NK-92 treated with Interleukin-12 subunit alpha and Interleukin-12 subunit beta, amount 100 ng/mL, for 24 hours (cell line): ENCODE data around the gene PHF11.

Experiments
- DNase-seq: peaks from one replicate; lab custom pipeline; 2025; lab: John Stamatoyannopoulos, UW

Gene PHF11

GRCh38 chr13:49498206-49498605 lies 2.5 kb downstream of the PHF11 start:
- DNase-seq, result no peak

GRCh38 chr13:49499889-49500660 lies 4.3 kb downstream of the PHF11 start:
- DNase-seq, result no peak

DNA sequence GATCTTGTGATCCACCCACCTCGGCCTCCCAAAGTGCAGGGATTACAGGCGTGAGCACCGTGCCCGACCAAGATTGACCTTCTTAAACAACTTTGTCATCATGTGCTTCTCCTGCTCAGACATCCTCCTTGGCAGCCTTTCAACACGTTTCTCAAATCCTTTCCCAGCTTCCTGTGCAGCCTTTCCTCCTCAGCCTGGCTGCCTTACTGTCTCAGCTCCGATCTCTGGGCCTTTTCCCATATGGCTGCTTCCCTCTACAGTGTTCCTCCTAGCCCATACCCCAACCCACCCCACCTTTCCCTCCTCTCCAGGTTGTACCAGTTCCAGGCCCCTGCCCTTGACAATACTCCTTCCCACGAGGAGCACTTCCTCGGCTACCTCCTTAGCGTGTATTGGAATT lies 7.2 kb downstream of the PHF11 start:
- DNase-seq, result no peak

- DNase-seq, result no peak
Measured at GRCh38 chr13:49503951-49504350, 8.2 kb downstream of the PHF11 start.

DNA sequence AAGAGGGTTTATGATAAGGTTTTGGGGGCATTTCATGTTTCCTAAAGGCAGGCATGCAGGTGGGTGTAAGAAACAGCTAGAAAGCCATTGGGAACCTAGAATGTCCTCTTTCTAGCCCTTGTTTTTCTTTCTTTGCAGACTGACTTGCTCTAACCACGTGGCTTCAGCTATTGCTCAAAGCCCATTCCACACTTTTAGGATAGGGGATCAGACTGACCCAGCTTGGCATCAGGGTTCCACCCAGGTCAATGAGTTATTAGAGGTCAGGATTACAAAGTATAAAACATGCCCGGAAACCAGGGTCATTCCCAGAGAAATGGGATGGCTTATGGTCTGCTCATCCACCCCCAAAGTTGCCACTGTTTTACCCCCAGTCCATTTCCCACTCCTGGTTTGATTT lies 16.8 kb downstream of the PHF11 start:
- DNase-seq, result no peak

DNA sequence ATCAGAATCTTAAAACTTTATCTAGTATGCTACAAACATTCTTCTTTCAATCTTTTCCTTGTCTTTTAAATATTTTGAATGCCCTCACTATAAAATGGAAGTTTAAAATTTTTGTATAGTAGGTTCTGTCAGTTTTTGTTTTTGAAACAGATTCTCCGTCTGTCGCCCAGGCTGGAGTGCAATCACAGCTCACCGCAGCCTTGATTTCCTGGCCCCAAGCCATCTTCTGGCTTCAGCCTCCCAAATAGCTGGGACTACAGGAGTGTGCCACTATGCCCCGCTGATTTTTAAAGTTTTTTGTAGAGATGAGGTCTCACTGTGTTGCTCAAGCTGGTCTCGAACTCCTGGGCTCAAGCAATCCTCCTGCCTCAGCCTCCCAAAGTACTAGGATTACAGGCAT lies 20.7 kb downstream of the PHF11 start:
- DNase-seq, result no peak

DNA sequence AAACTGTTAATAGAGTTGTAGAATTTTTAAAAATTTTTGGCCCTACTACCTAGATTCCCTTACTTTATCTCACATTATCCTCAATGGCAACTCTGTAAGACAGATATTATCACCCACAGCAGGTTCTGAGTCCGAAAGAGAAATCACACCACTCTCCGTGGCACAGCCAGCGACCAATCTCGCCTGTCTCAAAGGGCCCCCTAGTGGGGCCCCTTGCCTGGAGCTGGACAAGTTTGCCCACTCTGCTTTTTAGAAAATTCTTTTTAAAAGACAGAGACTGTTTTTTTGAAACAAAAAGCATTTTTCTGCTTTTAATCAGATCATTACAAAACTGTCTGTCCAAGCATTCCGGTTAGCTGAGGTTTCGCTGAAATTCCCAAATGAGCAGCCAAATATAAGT lies 21.7 kb downstream of the PHF11 start:
- no peak for DNase-seq

GRCh38 chr13:49521224-49521623 lies 25.5 kb downstream of the PHF11 start:
- DNase-seq, result no peak

- DNase-seq, result no peak
Measured at GRCh38 chr13:49524740-49525501, 29.2 kb downstream of the PHF11 start.

GRCh38 chr13:49527123-49527522 lies 31.4 kb downstream of the PHF11 start:
- no peak for DNase-seq

- DNase-seq, result no peak
Measured at GRCh38 chr13:49528161-49528560, 32.4 kb downstream of the PHF11 start.

GRCh38 chr13:49530457-49530856 lies 34.7 kb downstream of the PHF11 start:
- DNase-seq, result no peak

GRCh38 chr13:49532593-49532992 lies 36.8 kb downstream of the PHF11 start:
- no peak for DNase-seq

DNA sequence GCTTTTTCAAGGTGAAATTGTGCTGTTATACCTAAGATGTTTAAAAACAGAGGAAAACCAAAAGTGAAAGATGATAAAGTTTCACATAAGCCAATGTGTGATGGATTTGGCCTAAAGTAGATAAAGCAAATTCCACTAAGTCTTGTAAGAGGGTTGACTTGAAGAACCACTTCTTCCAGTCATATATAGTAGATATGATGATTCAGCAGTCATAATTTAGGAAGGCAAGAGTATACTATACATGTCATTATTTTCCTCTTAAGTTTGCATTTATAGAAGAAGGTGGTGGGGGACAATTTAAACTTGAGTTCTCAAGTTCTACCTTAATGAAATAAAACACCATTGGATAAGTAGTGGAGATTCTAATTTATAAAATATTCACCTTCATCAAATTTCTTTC lies 37.3 kb downstream of the PHF11 start:
- DNase-seq, result no peak

GRCh38 chr13:49533591-49534269 lies 38.0 kb downstream of the PHF11 start:
- no peak for DNase-seq

DNA sequence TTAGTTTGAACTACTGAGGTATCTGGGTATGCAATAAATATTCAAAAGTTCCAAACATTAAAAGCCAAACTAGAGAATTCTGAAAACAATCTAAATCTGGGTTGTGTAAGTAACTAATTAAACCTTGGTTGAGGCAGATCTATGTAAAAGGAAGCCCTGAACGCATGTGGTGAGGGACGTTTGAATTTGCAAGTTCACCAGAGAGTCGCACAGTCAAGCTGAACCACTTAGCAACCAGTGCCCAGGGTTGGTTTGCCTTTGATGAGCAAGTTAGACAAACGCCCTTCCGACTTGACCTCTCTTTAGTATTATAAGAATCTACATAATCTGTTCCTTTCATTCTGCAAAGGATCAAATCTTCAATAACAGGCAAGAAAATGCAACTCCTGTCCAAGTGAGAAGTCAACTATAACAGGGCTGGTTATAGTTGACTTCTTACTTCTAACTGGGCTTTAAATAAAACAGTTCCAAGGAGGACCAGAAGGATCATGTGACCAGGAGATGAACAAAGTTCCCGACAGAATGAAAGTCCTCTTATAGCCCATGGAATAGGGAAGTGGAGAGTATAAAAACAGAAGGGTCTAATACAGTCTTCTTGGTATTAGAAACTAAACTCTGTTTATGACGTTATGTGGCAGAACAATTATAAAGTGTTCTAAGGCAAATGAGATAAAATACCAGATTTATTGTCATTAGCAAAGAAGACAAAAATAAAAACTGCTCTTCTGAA lies 40.6 kb downstream of the PHF11 start:
- no peak for DNase-seq

DNA sequence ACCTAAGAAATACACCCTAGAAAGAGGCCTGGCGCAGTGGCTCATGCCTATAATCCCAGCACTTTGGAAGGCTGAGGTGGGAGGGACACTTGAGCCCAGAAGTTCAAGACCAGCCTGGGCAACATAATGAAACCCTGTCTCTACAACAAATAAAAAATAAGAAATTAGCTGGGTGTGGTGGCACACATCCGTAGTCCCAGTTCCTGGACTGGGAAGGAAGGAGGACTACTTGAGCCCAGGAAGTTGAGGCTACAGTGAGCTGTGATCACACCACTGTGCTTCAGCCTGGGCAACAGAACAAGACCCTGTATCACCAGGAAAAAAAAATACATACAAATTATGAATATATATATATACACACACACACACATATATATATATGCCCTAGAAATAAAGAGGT lies 42.7 kb downstream of the PHF11 start:
- DNase-seq, result no peak

- no peak for DNase-seq
Measured at GRCh38 chr13:49539313-49539712, 43.6 kb downstream of the PHF11 start.

GRCh38 chr13:49539746-49540145 lies 44.0 kb downstream of the PHF11 start:
- no peak for DNase-seq

GRCh38 chr13:49540552-49540951 lies 44.8 kb downstream of the PHF11 start:
- DNase-seq, result no peak

GRCh38 chr13:49543656-49544055 lies 47.9 kb downstream of the PHF11 start:
- DNase-seq, result no peak

- no peak for DNase-seq
Measured at GRCh38 chr13:49545661-49546060, 49.9 kb downstream of the PHF11 start.
